ENCODE data around the gene APBA2. TPM values are rescaled to one million over a fixed set of nuclear protein-coding genes. Genes with fewer than 3 reads are reported as not detected.
A peak's percentile ranks its signal among the peaks of the same experiment; 100 is the strongest.

APBA2 gene
- total RNA-seq, 1 experiment from 2014 or later = 13.2 TPM

GRCh38 chr15:29134239-29134638, 248.5 kb downstream of the APBA2 start:
- no peak for DNase-seq (ENCODE audit: low spot score)

DNA sequence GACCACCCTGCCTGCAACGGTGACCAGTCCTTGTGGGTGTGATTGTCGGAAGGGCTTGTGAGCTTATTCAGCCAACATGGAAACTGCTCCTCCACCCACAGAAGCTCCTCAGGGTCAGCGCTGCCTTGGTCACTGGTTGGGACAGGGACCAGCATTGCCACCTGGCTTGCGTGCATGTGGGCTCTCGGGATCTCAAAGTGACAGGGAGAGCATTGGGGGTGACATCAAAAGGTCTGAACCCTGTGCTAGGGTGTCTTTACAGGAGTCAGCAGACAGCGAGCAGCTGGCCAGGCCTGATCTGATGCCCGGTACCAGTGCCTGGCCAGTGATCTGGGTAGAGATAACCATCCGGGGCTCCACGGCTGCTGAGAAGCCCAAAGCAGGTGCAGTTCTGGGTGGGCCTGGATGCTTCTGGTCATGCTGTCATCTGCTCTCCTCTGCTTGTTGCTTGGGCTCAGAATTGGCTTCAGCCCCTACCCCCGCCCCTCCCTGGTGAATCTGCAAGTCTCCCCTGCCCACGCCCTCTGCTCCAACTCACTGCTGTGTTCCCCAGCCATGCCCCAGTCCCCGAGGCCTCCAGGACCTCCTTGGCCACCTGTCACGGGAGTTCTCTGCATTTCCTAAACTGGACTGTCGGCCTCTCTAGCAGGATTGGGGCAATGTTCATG, 249.0 kb downstream of the APBA2 start:
- DNase-seq (ENCODE audit: low spot score) = no peak

DNA sequence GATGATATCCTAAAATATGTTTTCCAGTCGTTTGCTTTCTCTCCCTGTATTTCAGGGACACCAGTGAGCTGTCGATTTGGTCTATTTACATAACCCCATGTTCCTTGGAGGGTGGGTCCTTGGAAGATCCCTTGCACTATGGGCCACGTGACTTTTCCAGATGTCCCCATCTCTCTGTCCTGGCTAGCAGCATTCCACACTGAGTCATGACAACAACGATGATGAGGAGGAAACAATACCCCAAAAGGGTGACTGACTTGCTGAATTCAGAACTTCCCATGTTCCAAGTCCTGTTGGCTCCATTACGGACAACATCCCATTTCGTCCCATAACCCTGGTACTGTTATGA, 249.5 kb downstream of the APBA2 start:
- DNase-seq (ENCODE audit: low spot score) = no peak

DNA sequence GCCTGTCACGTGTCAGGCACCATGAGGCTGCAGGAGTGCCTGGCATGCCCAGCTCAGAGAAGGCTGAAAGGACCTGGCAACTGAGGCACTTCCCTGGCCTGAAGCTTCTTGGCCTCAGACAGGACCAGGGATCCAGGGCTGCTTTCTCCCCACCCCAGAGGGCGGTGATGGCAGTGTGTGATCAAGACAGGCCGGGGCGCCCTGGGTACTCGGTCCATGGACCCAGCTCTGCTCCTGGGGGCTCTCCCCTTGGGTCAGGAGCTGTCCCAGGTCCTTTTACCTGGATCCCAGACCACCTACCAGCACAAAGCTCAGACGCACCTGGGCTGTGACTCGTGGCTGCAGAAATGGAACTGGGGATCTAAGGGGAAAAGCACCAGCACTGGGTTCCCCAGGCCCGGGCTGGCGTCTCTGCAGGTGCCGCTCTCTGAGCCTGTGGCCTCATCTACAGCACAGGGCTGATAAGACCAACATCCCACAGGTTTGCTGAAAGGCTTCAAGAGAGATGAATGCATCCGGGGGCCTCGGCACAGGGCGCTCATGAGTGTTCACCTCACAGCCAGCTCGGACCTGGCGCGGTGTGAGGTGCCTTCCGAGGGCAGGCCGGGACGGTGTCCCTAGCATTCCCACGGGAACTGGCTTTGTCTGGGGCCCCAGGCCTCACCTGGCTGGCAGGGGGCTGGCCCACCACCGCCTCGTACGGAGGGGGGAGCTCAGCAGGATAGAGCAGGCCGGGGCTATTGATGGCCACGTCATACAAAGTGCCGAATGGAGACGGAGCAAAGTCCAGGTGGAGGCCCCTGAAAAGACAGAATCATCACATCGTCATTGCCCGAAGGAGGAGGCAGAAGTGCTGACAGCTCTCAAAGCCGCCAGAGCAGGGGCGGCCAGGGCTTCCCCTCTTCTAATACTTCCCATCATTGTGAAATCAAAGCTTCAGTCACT, 250.2 kb downstream of the APBA2 start:
- DNase-seq (ENCODE audit: low spot score) = no peak

- no peak for DNase-seq (ENCODE audit: low spot score)
Observed at GRCh38 chr15:29138260-29138659, 252.5 kb downstream of the APBA2 start.

DNA sequence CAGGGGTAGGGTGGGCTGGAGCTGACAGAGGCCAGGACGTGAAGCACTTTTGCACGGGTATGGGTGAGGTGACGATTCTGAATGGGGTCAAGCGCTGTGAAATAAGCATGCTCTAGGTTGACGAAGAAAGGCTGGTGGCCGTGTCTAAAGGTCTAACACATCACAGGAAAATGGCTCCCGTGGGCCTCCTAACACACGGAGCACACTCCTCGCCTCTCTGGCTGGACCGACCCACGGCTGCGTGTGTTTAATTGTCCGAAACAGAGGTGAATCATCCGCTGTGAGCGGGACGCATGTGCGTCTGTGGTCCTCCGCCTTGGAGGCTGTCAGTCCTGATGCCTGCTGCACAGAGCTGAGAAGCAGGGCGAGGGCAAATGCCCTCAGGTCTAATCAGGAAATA, 253.3 kb downstream of the APBA2 start:
- no peak for DNase-seq (ENCODE audit: low spot score)

- peak; percentile 19 for DNase-seq (ENCODE audit: low spot score)
Observed at GRCh38 chr15:29139540-29140459, 254.0 kb downstream of the APBA2 start.

DNA sequence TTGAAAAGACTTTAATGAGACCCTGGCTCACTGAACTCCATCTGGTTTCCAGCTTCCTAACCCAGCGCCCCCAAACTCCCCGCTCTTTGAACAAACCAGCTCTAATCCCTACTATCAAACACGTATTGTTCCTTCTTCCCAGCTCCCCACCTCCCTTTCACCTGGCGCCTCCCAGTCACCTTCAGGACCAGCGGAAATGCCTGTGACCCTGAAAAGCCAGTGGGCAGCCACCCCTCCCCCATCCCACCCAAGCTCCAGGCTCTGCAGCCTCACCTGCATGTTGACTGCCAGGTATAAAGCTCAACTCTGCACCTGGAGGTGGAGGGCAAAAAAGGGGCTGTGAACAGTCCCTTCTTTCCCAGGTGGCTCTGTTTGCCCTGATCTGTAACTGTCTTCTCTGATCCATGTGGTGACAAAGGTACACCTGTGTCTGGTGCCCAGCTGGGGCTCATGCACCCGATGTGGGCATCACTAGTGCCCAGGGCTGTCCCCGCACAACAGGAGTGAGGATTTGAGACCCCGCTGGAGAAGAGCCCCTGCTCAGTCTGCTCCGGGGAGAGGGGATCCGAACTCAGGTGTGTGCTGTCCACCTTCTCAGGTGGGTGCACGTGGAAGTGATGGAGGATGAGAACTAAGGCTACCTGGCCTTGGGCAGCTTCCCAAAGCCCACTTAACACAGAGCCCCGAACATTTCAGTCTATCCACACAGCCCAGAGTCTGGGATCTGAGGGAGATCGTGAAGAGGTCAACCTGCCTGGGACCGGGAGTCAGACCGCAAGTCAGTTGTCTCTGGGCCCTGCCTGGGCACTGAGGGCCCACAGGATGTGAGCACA, 254.9 kb downstream of the APBA2 start:
- no peak for DNase-seq (ENCODE audit: low spot score)

DNA sequence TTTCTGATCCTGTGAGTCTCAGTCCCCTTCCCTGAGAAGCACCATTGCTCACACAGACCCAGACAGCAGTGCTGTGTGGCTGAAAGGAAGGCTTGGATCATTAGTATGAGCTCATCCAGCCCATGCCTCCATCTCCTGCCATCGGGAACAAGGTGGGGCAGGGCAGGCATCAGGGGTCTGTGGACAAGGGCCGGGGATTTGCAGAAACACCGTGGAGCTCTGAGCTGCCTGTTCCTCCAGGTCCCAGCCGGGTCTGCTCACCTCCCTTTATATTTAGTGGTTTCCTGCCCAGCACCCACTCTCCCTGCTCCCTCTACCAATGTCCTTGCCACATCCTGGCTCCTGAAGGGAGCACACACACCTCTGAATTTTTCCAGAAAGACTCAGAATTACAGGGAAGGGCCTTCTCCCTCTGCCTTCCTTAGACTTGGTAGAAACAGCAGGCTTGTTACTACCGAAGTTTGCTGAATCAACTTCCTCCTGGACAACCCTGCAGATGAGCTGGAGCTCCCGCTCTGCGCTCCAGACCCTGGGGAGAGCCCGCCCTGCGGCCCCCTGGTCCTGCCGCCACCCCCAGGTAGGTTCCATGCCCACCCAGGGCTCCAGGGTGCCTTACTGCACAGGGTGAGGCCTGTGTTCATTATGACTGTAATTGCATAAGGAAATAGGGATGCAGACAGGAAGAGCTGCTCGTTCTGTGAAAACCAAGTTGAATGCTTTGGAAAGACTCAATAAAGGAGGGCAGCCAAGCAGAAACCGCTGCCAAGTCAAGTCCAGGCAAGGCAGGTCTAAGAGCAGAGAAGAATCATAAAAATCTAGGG, 255.7 kb downstream of the APBA2 start:
- no peak for DNase-seq (ENCODE audit: low spot score)

GRCh38 chr15:29142129-29142747, 256.5 kb downstream of the APBA2 start:
- no peak for DNase-seq (ENCODE audit: low spot score)

DNA sequence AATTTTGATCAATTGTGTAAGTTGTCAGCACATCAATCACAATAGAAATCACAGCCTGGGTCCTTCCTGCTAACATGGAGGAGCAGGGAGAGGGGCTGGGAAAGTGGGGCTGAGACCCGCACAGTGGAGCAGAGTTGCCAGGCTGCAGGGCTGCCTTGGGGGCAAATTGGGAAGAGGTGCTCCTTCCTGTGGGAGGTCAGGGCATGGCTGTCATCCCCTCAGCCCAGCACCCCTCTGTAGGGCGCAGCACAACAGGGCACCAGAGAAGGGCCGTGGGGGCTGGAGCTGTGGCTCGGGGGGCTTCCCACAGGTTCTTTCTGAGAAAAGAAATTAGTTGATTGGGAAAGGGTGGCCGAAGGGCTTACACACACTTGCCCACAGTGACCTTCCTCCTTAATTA, 257.5 kb downstream of the APBA2 start:
- DNase-seq (ENCODE audit: low spot score) = no peak

DNA sequence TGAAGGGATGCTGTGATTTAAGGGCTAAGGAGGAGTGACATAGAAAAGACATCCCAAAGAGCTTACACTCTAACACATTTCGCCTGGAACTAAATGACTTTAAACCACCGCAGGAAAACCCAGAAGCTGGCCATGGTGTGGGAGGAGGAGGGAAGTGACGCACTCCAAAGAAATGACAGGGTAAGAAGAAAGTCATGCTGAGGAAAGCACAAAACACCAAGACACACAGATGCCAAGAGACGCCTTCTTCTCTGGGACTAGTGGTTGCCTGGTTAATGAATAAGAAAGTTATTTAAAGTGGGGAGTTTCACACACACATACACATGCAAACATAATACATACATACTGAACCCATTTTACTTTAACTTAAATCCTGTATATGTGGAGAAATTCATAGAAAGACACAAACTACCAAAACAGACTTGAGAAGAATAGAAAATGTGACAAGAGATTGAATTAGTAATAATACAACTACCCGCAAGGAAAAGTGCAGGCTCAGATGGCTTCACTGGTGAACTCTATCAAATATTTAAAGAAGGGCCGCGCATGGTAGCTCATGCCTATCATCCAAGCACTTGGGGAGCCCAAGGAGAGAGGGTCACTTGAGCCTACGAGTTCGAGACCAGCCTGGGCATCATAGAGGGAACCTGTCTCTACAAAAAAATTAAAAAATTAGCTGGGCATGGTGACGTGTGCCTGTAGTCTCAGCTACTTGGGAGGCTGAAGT, 258.3 kb downstream of the APBA2 start:
- peak; percentile 39 for DNase-seq (ENCODE audit: low spot score)

GRCh38 chr15:29149738-29150075, 263.9 kb downstream of the APBA2 start:
- no peak for DNase-seq (ENCODE audit: low spot score)

DNA sequence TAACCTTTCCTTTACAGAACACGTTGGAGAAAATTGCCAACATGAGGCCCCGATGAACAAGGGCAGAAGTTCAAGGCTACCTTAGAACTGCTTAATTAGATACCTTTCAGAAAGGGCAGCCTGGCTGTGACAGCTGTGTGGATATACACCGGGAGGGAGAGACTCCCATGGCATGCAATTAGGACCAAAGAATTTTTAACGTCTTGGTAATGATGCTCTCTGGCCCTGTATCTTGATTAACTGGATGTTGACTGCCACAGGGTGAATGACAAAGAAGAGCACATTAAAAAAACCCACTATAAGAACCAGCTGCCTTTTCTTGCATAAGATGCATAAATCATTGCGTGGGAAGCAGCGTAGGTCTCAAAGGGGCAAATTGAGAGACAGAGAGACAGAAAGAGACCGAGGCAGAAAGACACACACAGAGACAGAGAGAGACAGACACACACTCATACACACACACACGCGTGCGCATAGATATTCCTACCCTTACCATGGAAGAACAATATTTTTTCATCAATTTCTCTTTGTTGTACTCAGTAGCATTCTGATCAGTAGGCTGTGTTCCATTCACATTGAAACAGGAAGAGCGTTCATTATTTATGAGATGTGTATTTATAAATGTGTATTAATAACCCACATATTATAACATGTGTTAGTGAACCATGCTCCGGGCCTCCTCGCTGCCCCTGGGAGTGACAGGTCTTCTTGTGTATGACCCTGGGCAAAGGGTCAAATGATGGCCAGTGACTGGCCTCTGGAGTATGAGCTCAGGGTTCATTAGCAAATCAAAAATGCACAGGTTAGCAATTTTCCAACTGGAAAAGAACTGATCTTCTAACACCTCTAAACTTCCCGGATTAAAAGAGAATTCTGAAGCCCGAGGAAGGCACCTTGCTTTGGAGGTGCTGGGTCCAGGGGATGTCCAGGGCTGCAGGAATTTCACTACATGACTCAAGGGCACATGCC, 265.0 kb downstream of the APBA2 start:
- no peak for DNase-seq (ENCODE audit: low spot score)

GRCh38 chr15:29151484-29151857, 265.7 kb downstream of the APBA2 start:
- no peak for DNase-seq (ENCODE audit: low spot score)

DNA sequence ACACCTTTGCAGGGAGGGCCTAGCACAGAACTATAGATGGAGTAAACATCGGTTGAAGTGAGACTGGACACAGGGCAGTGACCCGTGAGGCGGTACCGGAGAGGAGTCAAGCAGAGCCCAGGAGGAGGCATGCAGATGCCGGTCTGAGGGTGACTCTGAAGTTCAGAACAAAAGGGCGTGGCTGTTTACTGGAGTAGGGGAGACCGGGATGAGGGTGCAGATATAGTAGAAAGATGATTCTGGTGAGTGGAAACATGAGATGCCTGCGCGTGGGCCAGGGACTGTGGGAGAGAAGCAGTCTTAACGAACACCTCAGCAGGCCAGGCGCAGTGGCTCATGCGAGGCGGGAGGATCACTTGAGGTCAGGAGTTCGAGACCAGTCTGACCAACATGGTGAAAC, 270.7 kb downstream of the APBA2 start:
- DNase-seq (ENCODE audit: low spot score) = no peak

GRCh38 chr15:29159771-29160455, 274.1 kb downstream of the APBA2 start:
- DNase-seq (ENCODE audit: low spot score) = no peak

DNA sequence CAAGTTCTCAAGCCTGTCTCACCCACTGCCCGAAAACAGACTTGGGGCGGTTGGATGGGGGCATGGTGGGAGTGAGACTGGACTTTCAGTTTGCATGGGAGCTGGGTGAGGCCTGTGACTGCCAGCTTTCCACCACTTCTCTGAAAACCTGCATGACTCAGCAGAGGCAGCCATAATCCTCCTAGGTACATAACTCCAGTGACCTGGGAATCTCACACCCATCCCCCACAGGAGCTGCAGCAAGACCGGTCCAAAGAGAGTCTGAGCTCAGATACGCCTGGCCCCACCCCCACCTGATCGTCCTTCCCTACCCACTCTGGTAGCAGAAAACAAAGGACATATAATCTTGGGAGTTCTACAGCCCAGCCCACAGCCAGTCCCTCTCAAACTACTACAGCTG, 276.6 kb downstream of the APBA2 start:
- DNase-seq (ENCODE audit: low spot score) = no peak

Measured in H4 (cell line).